Right atrium auricular region (tissue), 2 donors: ENCODE results near the gene NEDD9. TPM values are rescaled to one million over a fixed set of nuclear protein-coding genes. Genes with fewer than 3 reads are reported as not detected.

ENCODE experiments used
- DNase-seq: peaks from one replicate; pipeline ENCODE4 v3.0.0-alpha.2; 2019; ENCODE audit warnings: low spot score
- H3K27ac ChIP-seq, 2 donors: fragments of 200-600 bp; sonication (generic); 1 replicate in 1 of 2; 2 replicates in 1 of 2; pipeline ENCODE4 v1.5.1; 2016 to 2019
- H3K27me3 ChIP-seq, 2 donors: fragments of 200-600 bp; sonication (generic); one replicate each; pipeline versions ENCODE4 v1.5.1 to v1.6.0; 2017 to 2019
- H3K36me3 ChIP-seq: fragments of 200-600 bp; sonication (generic); one replicate; pipeline ENCODE4 v1.5.1; 2016
- H3K4me1 ChIP-seq, 2 donors: fragments of 200-600 bp; sonication (generic); one replicate each; pipeline versions ENCODE4 v1.5.1 to v1.6.0; 2017 to 2019
- H3K4me3 ChIP-seq, 2 donors: fragments of 200-600 bp; sonication (generic); 1 replicate in 1 of 2; 2 replicates in 1 of 2; pipeline ENCODE4 v1.5.1; 2017 to 2019; ENCODE audit warnings: mild to moderate bottlenecking in 1 of 2, moderate library complexity in 1 of 2
- H3K9me3 ChIP-seq, 2 donors: fragments of 200-600 bp; sonication (generic); one replicate each; pipeline ENCODE4 v1.5.1; 2019
- total RNA-seq, 2 donors: library from RNA; depleted of rRNA; stranded (reverse); fragments of >200 nt; gene quantifications; one replicate each; pipeline ENCODE4 v1.1.0, GENCODE V29; 2016
- TF ChIP-seq, protein P1 (sequence below), 2 donors: fragments of 200-600 bp; sonication (generic); IDR thresholded peaks; one replicate each; pipeline ENCODE4 v1.5.1; 2019; ENCODE audit warnings: antibody characterized with exemption in 2 of 2

NEDD9 gene
- total RNA-seq, 2 donors from 2014 or later = 47.3 to 56.2 TPM

DNA sequence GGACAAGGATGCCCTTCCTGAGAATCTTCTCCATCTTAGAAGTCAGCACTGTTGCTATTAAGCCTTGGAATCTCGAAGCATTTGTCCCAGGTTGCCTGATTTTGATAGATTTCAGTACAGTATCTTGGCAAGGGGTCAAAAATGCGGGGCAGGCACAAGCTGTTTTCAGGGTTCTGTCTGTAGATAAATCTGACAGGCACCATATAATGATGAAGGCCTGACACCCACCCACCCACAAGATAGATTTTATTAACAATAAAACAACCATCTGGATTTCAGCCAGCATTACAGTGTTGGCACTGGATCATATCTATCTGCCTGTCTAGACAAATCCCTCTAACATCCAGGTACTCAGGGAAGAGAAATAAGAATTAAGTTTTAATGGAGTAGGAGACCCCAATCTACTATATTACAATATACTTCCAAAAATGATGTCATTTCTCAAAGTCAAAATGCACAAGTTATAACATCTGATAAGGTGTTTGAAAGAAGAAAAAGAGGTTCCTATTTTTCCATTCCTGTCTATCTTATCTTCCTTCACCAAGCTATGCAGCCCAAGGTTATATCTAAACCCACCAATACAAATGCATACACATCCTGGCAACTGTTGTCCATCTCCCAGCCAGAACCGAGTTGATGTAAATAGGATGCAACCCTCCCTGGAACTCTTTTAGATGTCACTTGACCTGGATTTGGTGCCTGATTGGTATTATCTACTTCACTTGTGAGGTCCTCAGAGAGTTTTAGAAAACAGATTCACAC is 10.7 kb downstream of the NEDD9 start:
- Histone ChIP-seq H3K4me1 (peaks cover 0 to 76% of the 10 kb centered on the region in 2 donors), H3K4me3 (no peak overlapping the region), H3K27me3 (no peaks in the 10 kb centered on the region), H3K36me3 (peaks cover 12% of the 10 kb centered on the region), H3K27ac (peak overlapping the region; percentile 91 to 92), H3K9me3 (no peaks in the 10 kb centered on the region)
- no peak for DNase-seq
- TF ChIP-seq, protein P1, sequence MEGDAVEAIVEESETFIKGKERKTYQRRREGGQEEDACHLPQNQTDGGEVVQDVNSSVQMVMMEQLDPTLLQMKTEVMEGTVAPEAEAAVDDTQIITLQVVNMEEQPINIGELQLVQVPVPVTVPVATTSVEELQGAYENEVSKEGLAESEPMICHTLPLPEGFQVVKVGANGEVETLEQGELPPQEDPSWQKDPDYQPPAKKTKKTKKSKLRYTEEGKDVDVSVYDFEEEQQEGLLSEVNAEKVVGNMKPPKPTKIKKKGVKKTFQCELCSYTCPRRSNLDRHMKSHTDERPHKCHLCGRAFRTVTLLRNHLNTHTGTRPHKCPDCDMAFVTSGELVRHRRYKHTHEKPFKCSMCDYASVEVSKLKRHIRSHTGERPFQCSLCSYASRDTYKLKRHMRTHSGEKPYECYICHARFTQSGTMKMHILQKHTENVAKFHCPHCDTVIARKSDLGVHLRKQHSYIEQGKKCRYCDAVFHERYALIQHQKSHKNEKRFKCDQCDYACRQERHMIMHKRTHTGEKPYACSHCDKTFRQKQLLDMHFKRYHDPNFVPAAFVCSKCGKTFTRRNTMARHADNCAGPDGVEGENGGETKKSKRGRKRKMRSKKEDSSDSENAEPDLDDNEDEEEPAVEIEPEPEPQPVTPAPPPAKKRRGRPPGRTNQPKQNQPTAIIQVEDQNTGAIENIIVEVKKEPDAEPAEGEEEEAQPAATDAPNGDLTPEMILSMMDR (IDR thresholded peaks at IDR 0.05) = no peak

DNA sequence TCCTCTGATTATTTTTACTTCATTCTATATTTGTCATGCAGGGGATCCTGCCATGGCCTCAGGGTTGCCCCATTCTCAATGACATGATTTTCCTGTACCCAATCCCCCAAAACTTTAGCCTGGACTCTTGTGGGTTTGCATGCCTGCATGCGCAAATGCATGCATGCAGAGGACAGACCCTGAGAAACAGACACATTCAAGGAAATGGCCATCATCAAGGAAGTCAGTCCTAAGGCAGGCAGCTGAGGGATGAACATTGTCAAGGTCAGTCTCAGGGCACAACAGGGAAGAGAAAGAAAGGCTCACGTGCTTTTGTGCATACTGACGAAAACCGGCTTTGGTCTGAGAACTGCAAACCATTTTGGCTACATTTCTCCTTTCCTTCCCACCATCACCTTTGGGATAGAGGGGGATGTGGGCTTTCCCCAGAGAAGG is 13.1 kb downstream of the NEDD9 start:
- Histone ChIP-seq H3K36me3 (peaks cover 12% of the 10 kb centered on the region), H3K9me3 (no peaks in the 10 kb centered on the region), H3K27ac (peak overlapping the region; percentile 91 to 92), H3K4me1 (peaks cover 0 to 91% of the 10 kb centered on the region in 2 donors), H3K27me3 (no peaks in the 10 kb centered on the region), H3K4me3 (no peak overlapping the region)
- TF ChIP-seq, protein P1 (IDR thresholded peaks at IDR 0.05) = no peak
- no peak for DNase-seq

DNA sequence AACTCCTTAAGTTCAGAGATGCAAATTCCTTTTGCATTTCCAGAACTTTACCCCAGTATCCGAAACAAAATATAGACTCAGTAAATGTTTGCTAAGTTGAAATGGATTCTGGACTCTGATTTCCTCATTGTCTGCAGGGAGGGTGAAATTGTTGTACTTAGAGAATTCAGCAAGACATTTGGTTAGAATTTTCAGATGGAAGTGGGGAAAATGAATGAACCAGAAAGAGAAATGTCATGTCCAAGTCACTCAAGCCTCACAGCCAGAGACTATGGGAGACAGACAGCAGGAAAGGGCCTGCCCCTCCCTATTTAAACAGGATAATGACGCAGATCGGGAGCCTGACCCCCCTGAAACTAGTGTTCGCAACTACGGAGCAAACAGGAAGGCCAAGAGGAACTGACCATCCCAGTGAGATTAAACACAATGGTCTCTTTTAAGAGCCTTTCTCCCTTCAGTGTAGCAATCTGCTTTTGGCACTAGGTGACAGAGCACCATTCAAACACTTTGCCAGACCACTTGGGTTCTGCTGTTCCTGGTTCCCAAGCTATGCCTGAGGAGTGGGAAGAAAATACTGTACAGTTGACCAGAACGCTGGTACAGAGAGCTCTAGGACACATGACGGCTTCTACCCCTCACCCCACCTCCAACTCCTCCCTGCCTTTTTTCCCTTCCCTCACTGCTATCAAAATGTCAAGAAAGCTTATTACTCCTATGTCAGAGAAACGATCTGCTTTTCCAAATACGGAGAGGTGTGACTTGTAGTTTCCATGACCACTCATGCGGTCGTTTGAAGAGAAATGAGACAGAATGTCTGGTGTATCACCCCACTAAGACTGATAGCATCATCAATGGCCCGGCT is 13.7 kb downstream of the NEDD9 start:
- TF ChIP-seq, protein P1 (IDR thresholded peaks at IDR 0.05) = no peak
- Histone ChIP-seq H3K4me3 (no peak overlapping the region), H3K27me3 (no peaks in the 10 kb centered on the region), H3K27ac (peak overlapping the region; percentile 91 to 92), H3K36me3 (peaks cover 12% of the 10 kb centered on the region), H3K4me1 (peaks cover 0 to 91% of the 10 kb centered on the region in 2 donors), H3K9me3 (no peaks in the 10 kb centered on the region)
- DNase-seq = peak; percentile 93

DNA sequence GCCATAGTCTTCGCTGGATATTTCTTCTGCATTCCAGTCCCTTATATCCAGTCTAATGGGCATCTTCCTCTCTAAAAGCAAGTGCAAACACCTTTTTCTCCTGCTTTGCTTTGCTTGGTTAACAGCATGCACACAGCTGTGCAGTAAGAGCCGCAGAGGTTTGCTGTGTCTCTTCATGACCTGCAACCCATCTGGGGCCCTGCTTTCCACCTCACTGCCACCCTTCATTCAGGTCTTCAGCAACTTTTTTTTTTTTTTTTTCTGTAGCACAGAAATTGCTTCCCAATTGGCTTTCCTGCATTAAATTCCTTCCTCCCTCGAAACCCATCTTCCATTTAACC is 14.4 kb downstream of the NEDD9 start:
- H3K27ac ChIP-seq = peak overlapping the region; percentile 91 to 92
- H3K4me1 ChIP-seq = peaks cover 0 to 93% of the 10 kb centered on the region in 2 donors
- H3K9me3 ChIP-seq = no peaks in the 10 kb centered on the region
- peaks cover 12% of the 10 kb centered on the region for H3K36me3 ChIP-seq
- no peak overlapping the region for H3K4me3 ChIP-seq
- DNase-seq = no peak
- TF ChIP-seq, protein P1 (IDR thresholded peaks at IDR 0.05) = no peak
- no peaks in the 10 kb centered on the region for H3K27me3 ChIP-seq

DNA sequence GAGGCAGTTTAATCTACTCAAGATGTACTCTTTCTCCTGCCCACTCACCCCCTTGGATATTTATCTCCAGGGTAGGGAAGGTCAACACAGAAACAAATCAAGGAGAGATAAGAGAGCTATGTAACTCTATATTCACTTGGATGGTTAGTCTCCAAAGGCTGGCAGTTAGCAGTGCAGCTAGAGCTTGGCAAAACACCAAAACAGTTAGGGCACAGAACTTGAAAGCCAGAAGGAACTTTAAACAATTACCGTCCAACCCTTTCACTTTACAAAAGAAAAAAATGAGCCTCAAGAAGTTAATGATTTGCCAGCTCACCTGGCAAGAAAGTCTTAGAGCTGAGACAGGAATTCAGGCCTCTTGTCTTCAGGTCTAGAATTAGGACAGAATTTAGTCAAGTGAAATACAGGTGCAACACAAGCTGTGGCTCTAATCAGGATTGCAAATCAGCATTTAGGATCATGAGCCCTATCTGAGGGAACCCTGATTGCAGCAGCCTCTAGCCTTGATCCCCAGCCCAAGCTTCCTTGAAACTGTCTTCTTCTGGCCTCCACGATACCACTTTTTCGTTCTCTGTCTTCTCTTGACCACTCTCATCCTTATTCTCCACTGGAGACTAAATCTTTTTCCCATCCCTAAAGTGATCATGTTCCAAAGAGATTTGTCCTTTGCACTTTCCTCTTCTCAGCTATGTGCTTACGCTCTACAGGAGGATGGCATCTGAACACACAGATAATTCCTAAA is 14.9 kb downstream of the NEDD9 start:
- TF ChIP-seq, protein P1 (IDR thresholded peaks at IDR 0.05) = no peak
- DNase-seq = no peak
- Histone ChIP-seq H3K9me3 (no peaks in the 10 kb centered on the region), H3K4me1 (peaks cover 0 to 93% of the 10 kb centered on the region in 2 donors), H3K36me3 (peaks cover 12% of the 10 kb centered on the region), H3K27me3 (no peaks in the 10 kb centered on the region), H3K4me3 (no peak overlapping the region), H3K27ac (peak overlapping the region; percentile 91 to 92)
